ENCODE data around the gene TNFAIP8. TPM values are rescaled to one million over a fixed set of nuclear protein-coding genes. Genes with fewer than 3 reads are reported as not detected.

TNFAIP8 gene
- total RNA-seq, 1 experiment from 2014 or later, result 8.0 TPM

DNA sequence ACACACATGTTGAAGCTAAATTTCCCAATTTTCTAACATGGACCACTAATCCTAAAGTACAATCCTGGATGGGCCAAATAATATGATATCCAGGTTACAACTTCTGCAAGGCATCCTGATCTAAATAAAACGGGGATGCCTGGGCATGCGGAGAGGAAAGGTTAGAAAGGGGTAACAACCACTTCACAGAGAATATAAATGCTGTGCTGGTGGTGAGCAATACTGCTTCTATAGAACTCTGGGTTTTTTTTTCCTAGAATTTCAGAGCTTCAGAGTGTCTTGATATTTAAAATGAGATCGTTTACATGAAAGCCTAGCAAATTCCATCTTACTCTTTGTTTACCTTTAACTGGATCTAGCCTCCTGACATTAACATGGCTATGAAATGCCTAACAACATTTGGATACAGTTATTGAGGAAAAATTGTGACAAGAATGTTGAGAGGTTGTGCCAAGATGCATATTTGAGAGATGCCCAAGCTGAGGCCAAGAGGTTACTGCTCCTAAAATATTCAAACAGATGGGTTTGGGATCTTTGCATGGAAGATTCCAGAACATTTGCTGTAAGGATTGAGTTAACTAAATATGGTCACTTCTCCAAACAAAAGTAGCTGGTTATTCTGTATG lies 22.4 kb downstream of the TNFAIP8 start:
- H3K36me3 ChIP-seq (ENCODE audit: control insufficient read depth, insufficient read depth, low read length), result no peaks in the 10 kb centered on the region
- intact Hi-C loops (cut with micrococcal nuclease; ENCODE audit: unreplicated experiment) (no loop called here), in situ Hi-C loops (cut with HindIII; ENCODE audit: low pct_unique_long_range_greater_than_20kb, low sequenced_read_pairs) (no loop called here)
- BruUV-seq (replicated peaks), result no TSS peak
- ATAC-seq, result no peak
- no peaks in the 10 kb centered on the region for H3K27me3 ChIP-seq (ENCODE audit: control insufficient read depth, insufficient read depth, low read length)
- no peaks in the 10 kb centered on the region for H3K9me3 ChIP-seq (ENCODE audit: control insufficient read depth, insufficient read depth, low read depth, low read length)
- ChIA-PET CTCF (no interaction called here), POLR2A (no interaction called here)
- TF ChIP-seq TCF7L2 (IDR thresholded peaks at IDR 0.05; ENCODE audit: low read depth, low read length) (no peak), SIN3A (IDR thresholded peaks at IDR 0.05; ENCODE audit: borderline replicate concordance, insufficient read depth, low read depth, low read length) (no peak), POLR2AphosphoS5 (IDR thresholded peaks at IDR 0.05; ENCODE audit: low read depth, low read length) (no peak)
- TF ChIP-seq, protein P1, sequence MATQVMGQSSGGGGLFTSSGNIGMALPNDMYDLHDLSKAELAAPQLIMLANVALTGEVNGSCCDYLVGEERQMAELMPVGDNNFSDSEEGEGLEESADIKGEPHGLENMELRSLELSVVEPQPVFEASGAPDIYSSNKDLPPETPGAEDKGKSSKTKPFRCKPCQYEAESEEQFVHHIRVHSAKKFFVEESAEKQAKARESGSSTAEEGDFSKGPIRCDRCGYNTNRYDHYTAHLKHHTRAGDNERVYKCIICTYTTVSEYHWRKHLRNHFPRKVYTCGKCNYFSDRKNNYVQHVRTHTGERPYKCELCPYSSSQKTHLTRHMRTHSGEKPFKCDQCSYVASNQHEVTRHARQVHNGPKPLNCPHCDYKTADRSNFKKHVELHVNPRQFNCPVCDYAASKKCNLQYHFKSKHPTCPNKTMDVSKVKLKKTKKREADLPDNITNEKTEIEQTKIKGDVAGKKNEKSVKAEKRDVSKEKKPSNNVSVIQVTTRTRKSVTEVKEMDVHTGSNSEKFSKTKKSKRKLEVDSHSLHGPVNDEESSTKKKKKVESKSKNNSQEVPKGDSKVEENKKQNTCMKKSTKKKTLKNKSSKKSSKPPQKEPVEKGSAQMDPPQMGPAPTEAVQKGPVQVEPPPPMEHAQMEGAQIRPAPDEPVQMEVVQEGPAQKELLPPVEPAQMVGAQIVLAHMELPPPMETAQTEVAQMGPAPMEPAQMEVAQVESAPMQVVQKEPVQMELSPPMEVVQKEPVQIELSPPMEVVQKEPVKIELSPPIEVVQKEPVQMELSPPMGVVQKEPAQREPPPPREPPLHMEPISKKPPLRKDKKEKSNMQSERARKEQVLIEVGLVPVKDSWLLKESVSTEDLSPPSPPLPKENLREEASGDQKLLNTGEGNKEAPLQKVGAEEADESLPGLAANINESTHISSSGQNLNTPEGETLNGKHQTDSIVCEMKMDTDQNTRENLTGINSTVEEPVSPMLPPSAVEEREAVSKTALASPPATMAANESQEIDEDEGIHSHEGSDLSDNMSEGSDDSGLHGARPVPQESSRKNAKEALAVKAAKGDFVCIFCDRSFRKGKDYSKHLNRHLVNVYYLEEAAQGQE (IDR thresholded peaks at IDR 0.05; ENCODE audit: insufficient read depth in 1 of 2, low read depth in 2 of 2, low read length in 1 of 2), result no peak
- TF ChIP-seq, protein P2, sequence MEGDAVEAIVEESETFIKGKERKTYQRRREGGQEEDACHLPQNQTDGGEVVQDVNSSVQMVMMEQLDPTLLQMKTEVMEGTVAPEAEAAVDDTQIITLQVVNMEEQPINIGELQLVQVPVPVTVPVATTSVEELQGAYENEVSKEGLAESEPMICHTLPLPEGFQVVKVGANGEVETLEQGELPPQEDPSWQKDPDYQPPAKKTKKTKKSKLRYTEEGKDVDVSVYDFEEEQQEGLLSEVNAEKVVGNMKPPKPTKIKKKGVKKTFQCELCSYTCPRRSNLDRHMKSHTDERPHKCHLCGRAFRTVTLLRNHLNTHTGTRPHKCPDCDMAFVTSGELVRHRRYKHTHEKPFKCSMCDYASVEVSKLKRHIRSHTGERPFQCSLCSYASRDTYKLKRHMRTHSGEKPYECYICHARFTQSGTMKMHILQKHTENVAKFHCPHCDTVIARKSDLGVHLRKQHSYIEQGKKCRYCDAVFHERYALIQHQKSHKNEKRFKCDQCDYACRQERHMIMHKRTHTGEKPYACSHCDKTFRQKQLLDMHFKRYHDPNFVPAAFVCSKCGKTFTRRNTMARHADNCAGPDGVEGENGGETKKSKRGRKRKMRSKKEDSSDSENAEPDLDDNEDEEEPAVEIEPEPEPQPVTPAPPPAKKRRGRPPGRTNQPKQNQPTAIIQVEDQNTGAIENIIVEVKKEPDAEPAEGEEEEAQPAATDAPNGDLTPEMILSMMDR (IDR thresholded peaks at IDR 0.05), result no peak
- DNase-seq (ENCODE audit: low read depth, low spot score), result no peak
- no peak overlapping the region for H3K27ac ChIP-seq (ENCODE audit: low read length)
- no peak overlapping the region for H3K4me3 ChIP-seq (ENCODE audit: low read depth in 2 of 2, low read length in 2 of 2)
- no peaks in the 10 kb centered on the region for H3K4me1 ChIP-seq (ENCODE audit: control insufficient read depth, insufficient read depth, low read length)

DNA sequence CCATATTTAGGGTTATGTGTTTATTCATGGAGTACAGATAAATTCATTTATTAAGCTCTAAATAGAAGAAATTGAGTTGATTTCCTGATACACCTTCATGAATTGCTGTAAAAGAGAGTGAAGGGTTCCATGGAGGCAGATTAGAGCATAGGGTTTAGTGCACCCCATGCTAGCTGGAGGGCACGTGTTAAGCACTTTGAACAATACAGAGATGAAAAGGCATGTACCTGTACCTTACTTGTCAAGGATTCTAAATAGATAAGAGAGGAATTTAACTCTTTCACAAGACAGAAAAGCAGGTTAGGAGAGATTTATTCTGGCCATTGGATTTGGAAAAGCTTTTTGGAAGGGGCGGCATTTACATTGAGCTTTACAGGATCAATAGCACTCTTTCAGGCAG lies 23.3 kb downstream of the TNFAIP8 start:
- no peak for ATAC-seq
- Histone ChIP-seq H3K4me1 (ENCODE audit: control insufficient read depth, insufficient read depth, low read length) (no peaks in the 10 kb centered on the region), H3K27ac (ENCODE audit: low read length) (no peak overlapping the region), H3K27me3 (ENCODE audit: control insufficient read depth, insufficient read depth, low read length) (no peaks in the 10 kb centered on the region), H3K4me3 (ENCODE audit: low read depth in 2 of 2, low read length in 2 of 2) (no peak overlapping the region), H3K36me3 (ENCODE audit: control insufficient read depth, insufficient read depth, low read length) (no peaks in the 10 kb centered on the region), H3K9me3 (ENCODE audit: control insufficient read depth, insufficient read depth, low read depth, low read length) (no peaks in the 10 kb centered on the region)
- ChIA-PET POLR2A (no interaction called here), CTCF (no interaction called here)
- TF ChIP-seq, protein P2 (IDR thresholded peaks at IDR 0.05), result no peak
- no peak for TF ChIP-seq SIN3A (IDR thresholded peaks at IDR 0.05; ENCODE audit: borderline replicate concordance, insufficient read depth, low read depth, low read length)
- TF ChIP-seq, protein P1 (IDR thresholded peaks at IDR 0.05; ENCODE audit: insufficient read depth in 1 of 2, low read depth in 2 of 2, low read length in 1 of 2), result no peak
- TF ChIP-seq TCF7L2 (IDR thresholded peaks at IDR 0.05; ENCODE audit: low read depth, low read length), result no peak
- no peak for TF ChIP-seq POLR2AphosphoS5 (IDR thresholded peaks at IDR 0.05; ENCODE audit: low read depth, low read length)
- intact Hi-C loops (cut with micrococcal nuclease; ENCODE audit: unreplicated experiment) (no loop called here), in situ Hi-C loops (cut with HindIII; ENCODE audit: low pct_unique_long_range_greater_than_20kb, low sequenced_read_pairs) (no loop called here)
- no TSS peak for BruUV-seq (replicated peaks)
- no peak for DNase-seq (ENCODE audit: low read depth, low spot score)
